HG03354 (cell line): ENCODE measurements around the gene ABCG8.
A peak's percentile ranks its signal among the peaks of the same experiment; 100 is the strongest.

Experiments
- ATAC-seq: cut with Tn5 transposase; IDR thresholded peaks from one replicate; pipeline ENCODE4 v1.9.1; 2021; ENCODE audit warnings: mild to moderate bottlenecking; ENCODE audit not compliant: unreplicated experiment, poor library complexity, severe bottlenecking

ABCG8 gene

DNA sequence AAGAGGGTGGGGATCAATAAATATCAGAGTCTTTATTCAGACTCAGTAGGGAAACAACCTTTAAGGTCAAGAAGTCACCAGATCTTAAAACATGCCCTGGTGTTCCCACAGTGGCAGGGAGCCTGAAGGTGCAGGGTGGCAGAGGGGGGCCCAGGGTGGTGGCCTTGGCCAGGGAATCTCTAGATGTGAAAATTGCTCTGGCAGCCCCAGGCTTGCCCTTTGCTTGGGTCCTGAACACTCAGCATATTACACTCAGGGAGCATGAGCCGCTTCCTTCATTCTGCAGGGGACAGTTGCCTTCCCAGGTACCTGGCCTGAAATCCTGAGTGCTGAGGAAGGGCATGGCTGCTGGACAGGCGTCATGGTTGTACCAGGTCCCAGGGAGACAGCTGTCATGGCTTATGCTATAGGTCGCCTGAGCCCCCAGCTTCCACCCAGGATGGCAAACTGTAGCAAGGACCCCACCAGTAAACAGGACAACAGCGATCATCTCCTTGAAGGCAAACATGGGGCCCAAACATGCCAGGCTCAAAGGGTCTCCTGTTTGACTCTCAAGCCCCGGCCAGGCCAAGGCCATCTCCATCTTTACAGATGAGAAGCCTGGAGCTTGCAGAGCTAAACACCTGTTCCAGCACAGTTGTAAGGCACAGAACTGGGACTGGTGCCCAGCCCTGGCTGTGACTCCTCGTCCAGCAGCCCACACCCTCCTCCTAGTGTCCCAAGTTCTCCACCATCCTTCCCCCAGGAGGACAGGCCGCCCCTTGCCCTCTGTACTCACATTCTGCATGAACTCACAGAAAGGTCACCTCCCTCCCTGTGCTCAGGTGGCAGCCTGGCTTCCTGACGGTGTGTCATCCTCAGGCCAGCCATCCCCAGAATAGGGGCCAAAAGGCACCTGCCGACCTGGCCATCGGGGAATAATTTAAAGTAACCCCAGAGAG is 14.6 kb downstream of the ABCG8 start:
- ATAC-seq = no peak

- ATAC-seq = no peak
Measured at GRCh38 chr2:43854671-43855070, 15.9 kb downstream of the ABCG8 start.

- no peak for ATAC-seq
Measured at GRCh38 chr2:43855292-43855691, 16.5 kb downstream of the ABCG8 start.

GRCh38 chr2:43872151-43872550 is 33.4 kb downstream of the ABCG8 start:
- no peak for ATAC-seq

DNA sequence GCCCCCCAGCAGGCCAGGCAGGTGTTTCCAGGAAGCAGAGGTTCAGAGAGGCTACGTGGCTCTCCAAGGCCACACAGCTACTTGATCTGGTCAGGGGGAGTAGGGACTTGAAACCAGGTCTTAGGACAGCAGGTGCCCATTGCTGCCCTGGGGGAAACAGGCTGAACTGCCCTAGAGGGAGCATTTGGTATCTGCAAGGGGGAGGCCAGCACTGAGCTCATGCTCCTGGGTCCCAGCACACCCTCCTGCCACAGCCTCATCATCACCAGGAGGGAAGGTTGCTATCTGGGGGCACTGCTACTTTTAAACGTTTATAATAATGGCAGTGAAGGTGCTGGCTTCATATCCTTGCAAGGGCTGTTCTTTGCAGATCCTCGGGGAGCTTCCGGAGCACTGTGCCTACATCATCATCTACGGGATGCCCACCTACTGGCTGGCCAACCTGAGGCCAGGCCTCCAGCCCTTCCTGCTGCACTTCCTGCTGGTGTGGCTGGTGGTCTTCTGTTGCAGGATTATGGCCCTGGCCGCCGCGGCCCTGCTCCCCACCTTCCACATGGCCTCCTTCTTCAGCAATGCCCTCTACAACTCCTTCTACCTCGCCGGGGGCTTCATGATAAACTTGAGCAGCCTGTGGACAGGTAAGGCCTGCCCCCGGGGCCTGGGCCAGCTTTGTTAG is 36.1 kb downstream of the ABCG8 start:
- no peak for ATAC-seq

DNA sequence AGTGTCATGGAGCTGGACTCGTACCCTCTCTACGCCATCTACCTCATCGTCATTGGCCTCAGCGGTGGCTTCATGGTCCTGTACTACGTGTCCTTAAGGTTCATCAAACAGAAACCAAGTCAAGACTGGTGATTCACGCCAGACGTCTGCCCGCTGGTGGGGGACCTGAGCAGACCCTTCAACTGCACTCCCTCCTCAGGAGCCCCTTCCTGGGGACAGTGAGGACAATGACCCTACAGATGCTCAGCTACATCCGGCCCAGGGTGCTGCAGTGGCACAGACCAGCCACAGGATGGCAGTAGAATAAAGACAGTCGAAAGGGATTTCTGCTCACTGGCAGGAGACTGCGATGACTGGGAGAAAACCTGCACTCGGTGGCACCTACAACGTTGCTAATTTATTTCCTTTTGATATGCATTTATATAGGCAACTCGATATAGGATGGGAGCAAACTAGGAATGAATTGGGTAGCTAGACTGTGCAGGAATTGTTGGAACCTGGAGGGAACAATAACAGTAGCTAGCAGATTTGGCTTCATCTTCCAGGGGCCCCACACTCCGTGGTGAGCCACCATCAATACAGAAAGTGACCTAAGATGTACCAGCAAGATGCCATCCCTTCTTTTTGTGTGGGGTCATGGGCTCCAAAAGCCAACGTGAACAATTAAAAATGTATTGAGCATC is 39.2 kb downstream of the ABCG8 start:
- peak; percentile 74 for ATAC-seq

- ATAC-seq = no peak
Measured at GRCh38 chr2:43879261-43879660, 40.5 kb downstream of the ABCG8 start.

- no peak for ATAC-seq
Measured at GRCh38 chr2:43880471-43880870, 41.7 kb downstream of the ABCG8 start.

DNA sequence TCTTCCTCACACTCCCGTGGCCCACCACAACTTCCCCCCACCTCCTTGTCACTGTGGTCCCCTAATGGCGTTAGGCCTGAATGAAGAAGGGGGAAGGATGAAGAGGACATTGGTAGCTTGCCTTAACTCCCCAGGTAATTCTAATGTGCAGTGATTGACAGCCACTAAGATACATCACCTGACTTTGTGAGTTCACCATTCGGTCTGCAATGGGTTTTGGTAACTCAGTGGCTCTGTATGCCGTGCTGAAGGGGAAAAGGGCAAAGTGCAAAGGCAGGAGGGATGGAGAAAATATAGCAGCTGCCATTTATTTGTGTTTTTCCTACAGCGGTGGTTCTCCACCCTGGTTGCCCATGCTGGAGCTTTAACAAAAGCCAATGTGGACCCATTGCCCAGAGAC is 42.2 kb downstream of the ABCG8 start:
- no peak for ATAC-seq

DNA sequence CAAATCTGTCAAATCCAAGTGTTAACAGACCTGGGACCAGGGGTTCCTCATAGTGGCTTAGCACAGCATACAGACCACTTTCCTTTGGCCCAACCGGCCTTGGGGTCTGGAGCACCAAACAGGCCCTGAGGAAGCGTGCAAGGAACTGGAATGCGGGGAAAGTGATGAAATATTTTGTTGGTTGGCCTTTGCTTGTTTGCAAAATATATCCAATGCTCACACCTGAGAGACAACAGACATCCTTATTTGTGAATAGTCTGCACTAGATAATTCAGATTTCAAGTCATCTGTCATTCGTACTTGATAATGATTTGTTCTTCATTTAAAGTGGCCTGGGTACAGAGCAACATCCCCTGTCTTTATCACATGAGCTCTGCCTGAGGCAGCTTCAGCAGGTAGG is 43.5 kb downstream of the ABCG8 start:
- ATAC-seq = no peak

DNA sequence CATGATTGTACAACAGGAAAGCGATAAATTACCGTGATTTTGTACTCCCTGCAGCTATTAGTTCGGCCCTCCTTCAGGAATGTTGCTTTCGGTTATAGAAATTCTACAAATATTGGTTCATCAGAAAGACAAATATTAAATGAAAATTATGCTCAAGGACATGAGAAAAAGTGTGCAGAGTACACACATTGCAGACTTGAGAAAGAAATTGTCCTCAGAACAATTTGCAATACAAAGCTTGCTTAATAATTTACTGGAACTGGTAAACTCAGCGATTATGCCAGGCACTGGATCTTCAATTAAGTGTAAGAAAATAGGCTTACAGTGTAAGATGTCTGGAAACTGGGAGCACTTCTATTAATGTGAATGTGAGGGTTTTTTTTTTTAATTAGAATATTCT is 45.9 kb downstream of the ABCG8 start:
- no peak for ATAC-seq

DNA sequence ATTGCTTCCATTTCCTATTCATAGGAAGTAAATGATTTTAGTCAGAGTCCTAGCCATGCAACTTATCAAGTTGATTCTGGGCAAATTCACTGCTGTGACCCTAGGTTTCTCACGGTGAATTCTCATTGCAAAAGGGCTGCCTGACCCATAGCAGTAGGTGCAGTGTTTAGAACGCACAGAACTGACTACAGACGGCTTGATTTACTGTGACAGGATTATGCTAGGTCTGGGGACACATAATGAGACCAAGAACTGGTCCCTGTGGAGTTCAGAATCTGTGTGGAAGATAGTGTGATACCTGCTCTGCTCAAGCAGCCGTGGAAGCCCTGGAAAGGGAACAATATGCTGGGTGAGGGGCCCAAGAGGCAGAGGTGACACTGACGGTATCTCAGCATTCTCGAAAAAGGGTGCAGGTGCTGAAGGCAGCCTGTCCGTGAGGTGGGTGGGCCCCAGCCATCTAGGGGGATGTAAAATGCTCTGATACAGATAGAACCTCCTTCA is 46.4 kb downstream of the ABCG8 start:
- ATAC-seq = no peak

DNA sequence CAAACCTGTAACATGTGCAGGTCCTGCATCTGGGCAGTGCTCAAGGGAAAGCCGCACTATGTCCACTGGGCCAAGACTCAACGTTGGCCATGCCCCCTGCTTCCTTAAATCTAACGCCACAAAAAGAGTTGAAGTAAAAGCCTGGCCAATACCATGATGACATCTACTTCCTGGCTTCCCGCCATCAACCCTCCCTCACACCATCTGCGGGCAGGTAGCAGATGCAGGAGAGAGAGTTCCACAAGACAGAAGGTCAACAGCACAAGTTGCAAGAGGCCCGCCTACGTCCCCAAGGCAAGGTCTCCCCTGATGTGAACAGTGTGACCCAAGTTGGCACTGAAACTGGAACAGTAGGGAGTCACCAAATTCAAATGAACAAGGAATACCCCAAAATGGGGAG is 48.4 kb downstream of the ABCG8 start:
- no peak for ATAC-seq

- ATAC-seq = no peak
Measured at GRCh38 chr2:43889416-43889815, 50.6 kb downstream of the ABCG8 start.

DNA sequence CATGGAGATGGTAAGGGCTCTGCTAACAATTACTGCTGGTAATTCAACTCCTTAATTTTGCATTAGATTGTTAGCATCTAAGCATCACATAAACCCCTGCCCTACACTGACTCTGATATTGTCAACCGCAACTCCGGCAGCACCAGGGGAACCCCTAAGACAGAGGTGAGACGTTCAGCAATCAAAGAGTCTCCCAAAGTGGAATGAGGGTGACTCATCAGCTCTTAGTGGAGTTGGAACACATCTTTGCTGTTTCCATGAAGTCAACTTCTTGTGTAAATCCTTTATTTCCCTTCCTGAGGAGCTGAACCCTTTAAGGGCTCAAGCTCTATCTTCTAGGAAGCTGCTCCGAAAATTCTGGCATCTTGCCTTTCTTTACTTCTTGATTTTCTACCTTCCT is 52.1 kb downstream of the ABCG8 start:
- ATAC-seq = no peak

- ATAC-seq = no peak
Measured at GRCh38 chr2:43894743-43895142, 56.0 kb downstream of the ABCG8 start.

DNA sequence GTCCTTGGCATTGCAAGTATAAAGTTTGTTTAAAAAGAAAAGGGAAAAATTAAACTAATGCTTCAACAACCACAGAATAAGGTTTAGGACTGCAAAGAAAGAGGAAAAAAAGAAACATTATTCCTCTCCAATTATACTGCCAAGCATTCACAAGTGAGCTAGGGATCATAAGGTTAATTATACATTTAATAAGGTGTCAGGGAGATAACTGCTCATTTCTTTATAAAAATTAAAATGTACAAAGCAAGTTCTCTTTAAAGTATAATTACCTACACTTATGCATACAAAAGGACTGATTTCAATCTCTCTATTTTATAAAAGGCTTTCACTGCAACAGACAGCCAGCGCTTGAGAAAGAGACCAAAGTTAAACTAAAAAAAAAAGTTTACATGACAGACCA is 58.1 kb downstream of the ABCG8 start:
- ATAC-seq = no peak

DNA sequence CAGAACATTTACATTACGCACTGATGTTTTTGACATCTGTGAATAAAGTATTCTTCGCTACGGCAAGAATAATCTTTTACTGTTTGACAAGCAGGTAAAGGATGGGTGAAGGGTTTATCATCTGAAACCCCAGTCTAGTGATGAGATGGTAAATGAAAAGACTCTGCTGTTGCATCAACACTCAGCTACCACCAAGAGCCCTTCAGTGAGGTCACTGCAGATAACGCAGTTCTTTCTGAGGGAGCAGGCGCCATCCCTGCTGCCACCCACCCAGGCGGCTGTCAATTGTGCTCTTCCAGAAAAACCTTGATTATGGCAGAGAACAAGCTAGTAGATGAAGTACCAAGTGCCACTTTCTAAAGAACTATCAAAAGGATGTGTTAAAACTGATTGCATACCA is 58.7 kb downstream of the ABCG8 start:
- no peak for ATAC-seq

DNA sequence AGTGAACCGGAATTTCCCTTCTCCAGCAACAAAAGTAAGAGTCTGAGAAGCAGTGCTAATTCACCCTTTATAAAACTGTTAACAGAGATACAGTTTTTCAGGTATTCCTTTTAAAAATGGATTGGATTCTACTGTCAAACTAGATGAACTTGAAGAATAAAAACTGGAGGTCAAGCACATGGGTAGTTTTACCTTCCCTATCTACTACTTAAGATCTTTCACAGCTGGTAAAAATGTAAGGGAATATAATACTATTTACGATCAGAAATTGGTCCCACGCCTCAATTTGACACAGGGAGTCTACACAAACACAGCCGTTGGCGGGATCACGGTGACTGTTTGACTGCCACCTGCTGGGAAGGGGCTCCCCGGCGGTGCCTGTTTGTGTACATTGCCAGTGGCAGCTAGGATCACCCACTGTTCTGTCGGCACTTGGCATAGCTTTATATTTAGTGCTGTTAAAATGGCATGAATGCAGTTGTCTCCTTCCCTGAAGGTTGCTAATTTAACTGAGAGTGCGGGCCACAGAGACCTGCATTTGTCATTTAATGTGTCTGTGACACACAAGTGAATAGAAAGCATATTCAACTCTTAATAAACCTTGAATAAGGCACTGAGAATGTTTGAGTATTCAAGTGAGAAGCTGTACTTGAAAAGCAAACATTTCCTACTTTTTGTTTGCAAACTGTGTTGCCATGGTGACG is 59.5 kb downstream of the ABCG8 start:
- no peak for ATAC-seq

DNA sequence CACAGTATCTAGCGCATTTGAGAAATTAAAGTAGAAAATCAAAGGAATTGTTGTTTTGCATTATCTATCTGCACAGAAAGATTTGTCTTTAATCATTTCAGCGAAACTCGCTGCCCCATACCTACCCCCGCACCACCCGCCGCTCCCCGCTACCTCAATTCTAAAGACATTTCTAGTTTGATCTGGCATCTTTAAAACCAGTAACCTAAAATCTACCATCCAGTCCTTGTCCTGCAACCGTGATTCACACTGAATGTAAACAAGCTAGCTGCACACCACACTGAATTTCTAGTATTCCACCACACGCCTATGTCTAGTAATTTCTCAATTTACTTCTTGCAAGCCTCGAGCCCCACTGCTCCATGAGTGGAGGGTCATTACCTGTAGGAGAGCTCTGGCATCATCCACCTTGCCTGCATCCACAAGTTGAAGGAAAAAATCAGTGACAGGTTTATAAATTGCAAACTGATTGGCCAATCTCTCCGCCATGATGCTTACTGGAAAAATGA is 60.1 kb downstream of the ABCG8 start:
- no peak for ATAC-seq
